NCI-H2227 treated with DMSO at 0.1 percent for 48 hours (cell line): ENCODE measurements around the gene SHD.
A peak's percentile ranks its signal among the peaks of the same experiment; 100 is the strongest.

ENCODE experiments used
- DNase-seq: peaks from one replicate; lab custom pipeline; 2025; lab: John Stamatoyannopoulos, UW

Gene SHD

DNA sequence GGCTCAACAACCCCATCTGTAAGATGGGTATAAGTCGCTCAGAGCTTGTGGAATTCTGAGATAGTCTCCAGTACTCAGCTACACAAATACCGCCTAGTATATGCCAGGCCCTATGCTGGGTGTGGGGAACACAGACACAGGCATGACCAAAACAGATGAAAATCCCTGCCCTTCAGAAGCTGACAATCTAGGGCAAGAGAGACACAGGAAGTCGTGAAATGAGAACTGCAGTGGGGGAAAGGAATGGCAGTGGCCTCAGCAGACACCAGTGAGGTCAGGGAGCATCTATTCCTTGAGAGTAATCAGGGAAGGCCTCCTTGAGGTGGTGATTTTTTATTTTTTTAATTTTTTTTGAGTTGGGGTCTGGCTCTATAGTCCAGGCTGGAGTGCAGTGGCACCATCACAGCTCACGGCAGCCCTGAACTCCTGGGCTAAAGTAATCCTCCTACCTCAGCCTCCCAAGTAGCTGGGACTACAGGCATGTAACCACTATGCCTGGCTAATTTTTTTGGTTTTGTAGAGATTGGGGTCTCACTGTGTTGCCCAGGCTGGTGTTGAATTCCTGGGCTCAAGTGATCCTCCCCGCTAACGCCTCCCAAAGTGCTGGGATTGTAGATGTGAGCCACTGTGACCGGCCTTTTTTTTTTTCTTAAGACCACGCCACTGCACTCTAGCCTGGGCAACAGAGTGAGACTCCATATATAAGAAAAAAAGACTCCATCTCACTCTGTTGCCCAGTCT, 19.9 kb downstream of the SHD start:
- DNase-seq = no peak

DNA sequence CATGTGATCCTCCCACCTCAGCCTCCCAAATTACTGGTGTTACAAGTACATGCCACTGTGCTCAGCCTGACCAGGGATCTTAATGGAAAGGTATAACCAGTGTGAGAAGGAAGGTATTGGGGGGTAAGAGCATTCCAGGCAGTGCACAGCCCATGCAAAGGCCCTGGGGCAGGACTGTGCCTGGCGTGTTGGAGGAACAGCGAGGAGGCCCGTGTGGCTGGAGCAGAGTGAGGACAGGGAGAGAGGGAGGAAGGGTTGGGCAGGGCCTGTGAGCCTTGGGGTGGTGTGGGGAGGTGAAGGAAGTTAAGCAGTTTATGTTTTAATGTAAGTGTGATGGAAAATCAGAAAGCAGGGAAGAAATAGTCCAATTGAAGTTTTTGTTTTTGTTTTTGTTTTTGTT, 21.5 kb downstream of the SHD start:
- DNase-seq = no peak

DNA sequence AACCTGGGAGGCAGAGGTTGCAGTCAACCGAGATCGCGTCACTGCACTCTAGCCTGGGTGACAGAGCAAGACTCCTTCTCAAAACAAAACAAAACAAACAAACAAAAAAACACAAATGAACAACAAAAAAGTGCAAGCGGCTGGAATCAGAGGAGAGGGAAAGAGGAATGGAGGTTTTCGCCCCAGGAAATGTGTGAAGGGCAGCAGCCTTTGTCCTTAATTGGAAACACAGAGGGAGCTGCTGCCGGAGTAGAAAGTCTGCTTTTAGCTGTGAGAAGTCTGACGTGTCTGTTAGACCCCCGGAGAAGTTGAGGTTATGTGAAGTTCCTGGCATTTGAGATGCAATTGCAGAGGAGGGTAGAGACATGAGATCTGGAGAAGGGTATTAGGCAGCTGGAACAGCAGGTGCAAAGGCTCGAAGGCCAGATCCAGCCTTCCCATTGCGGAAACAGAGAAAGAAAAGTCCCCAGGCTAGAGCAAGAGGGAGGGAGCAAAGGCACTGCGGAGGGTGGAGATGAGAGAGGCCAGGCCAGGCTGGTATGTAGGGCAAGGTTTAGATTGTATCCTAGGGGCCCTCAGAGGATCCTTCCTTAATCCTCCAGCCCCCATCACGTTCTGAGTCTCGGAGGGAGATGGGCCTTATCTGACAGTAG, 22.6 kb downstream of the SHD start:
- DNase-seq = no peak

DNA sequence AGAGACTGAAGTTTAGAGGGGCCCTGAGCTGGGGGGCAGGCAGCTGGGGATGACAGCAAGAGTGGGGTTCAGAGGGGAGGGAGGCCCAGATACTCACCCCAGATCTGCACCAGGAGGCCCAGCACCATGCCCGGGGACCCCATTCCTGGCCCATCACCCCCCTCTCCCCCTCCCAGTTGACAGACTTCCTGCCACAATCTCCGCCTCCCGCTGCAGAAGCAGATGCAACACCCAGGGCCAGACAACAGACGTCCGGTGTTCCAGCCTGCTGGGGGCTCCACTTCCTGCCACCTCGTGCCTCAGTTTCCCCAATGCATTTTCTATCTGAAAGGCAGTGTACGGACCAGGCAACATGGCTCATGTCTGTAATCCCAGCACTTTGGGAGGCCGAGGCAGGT, 23.2 kb downstream of the SHD start, which contains the start of gene TMIGD2:
TSS of gene TMIGD2 (minus strand) at position 147 of the 398 bp plus-strand sequence. CDS start at position 143, 4 bp downstream.
- DNase-seq = no peak

DNA sequence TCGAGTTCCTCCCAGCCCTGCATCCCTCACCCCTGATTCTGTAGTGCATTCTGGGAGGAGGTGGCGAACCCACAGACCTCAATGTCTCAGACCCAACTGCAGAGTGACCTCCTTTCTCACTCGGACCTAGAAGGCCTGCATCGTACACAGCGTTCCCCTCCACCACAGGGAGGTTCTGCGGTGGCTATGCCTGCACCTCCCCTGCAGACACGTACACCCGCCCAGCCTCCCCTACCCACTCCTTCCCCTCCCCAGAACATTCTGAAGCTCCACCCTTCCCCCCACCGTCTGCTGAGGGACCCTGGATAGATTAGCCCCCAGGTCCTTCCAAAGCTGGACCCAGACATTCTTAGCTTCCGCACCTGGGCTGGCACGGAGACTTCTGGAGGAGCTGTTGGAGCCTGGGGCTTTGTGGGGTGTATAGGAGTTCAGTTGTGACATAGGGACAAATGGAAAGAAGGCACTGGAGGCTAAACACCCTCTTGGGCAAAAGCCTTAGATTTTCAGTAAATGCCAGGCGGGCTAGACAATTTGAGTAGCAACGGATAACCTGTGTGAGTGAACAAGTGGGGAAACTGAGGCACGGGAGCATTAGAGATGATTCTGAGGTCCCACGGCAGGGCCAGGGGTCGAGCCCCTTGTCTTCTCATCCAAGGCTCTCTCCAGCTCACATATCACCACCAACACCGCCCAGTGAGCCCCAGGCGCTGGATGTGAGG, 24.9 kb downstream of the SHD start:
- no peak for DNase-seq

DNA sequence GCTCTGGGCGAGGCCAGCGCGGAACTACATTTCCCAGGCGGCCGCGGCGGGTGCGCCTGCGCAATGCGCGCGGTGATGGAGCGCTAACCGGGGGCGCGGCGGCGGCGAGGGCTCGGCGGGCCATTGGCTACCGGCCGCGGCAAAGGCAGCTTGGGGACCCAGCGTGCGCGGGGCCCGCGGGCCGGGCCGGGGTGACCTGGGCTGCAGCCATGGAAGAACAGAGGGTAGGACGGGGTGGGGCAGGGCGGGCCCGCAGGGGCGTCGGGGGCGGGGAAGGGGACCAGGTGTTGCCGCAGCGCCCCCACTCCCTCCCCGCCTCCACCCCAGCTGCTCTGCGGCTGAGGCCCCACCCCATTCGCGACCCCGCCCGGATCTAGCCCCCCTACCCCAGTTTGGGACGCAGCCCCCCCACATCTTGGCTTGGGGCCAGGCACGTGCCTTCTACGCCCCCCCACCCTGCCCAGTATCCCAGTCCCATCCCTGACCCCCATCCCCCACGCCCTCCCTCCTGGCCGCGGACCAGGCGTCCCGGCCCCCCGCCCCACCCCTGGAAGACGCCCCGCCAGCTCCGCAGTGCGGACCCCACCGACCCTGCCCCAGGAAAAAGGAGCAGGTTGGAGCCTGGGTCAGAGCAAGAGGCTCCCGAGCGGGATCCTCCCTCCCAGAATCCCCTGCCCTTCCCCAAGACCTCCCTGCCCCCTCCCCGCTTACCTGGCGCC, 25.6 kb downstream of the SHD start, which contains the start of gene FSD1:
TSS of gene FSD1 (plus strand) at position 61 of the 719 bp plus-strand sequence. CDS start at position 210, 149 bp downstream.
- DNase-seq = peak; percentile 39

DNA sequence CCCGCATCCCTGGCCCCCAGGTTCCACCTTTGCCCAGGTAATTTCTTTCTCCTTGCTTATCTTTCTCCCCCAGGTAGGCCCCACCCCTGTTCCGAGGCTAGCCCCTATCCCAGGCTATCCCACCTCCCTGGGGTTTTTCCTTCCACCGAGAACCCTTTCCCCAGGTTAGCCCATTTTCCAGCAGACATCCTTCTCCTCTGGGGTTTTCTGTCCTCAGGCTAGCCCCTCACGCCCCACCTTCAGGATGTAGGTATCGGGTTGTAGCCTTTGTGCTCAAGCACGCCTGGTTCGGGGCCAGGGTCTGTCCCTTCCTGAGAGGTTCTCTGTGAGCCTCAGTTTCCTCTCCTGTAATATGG, 26.2 kb downstream of the SHD start:
- DNase-seq = no peak

DNA sequence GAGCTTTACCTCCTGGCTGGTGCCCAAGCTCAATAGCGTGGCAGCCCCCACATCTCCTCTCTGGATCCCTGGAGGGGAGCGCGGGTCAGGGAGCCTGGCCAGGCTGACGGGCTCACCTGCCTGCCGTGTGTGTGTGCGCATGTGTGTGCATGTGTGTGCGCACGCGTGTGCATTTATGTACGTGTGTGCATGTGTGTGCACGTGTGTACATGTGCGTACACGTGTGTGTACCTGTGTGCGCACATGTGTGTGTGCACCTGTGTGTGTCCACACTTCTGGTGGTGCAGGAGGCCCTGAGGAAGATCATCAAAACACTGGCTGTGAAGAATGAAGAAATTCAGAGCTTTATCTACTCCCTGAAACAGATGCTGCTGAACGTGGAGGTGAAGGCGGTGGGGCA, 26.6 kb downstream of the SHD start:
- DNase-seq = no peak

DNA sequence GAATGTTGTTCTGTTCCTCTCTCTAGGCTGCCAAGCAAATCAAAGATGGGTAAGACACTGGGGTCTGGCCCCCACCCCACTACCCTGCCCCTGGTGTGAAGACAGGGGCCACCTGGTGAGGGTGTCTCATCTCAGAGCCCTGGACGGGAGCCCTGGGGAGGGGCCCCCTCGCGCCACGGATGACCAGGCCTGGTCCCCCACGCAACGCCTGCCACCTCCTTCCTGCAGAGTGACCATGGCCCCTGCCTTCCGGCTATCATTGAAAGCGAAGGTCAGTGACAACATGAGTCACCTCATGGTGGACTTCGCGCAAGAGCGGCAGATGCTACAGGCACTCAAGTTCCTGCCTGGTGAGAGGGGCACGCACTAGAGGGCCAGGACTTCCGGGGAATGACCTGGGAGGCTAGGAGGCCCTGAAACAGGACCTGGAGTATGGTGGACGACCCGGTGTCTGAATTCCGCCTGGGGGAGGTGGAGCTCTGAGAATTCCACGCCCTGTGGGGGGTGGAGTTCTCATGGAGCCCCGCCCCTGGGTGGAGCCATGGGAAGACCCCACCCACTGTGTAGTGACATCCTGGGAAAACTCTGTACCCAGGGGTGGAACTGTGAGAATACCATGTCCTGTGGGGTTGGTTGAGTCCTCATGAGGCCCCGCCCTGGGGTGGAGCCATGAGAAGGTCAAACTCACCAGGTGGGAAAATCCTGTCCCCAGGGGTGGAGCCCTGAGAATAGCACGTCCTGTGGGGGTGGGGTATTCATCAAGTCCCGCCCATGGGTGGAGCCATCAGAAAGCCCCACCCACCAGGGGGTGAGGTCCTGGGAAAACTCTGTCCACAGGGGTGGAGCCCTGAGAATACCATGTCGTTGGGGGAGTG, 31.4 kb downstream of the SHD start:
- no peak for DNase-seq

DNA sequence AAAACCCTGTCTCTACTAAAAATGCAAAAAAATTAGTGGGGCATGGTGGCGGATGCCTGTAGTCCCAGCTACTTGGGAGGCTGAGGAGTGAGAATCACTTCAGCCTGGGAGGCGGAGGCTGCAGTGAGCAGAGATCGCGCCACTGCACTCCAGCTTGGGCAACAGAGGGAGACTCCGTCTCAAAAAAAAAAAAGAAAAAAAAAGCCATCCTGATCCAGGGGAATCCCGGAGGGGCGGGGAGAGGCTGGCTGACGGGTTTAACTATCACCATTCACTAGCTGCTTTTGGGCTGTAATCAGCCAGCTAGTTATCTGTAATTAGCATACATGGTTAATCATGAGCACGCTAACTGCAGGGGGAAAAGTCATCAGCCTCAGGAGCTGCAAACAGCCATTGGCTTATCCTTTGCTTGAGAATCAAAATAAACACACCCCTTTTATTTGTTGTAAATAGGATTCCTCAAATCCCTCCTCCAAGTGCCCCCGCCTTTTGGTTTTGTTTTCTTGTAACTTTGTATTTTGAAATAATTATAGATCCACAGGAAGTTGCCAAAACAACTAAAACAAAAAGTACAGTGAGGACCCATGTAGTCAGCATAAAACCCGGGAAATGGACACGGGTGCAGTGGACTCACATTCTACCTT, 34.9 kb downstream of the SHD start:
- DNase-seq = no peak

DNA sequence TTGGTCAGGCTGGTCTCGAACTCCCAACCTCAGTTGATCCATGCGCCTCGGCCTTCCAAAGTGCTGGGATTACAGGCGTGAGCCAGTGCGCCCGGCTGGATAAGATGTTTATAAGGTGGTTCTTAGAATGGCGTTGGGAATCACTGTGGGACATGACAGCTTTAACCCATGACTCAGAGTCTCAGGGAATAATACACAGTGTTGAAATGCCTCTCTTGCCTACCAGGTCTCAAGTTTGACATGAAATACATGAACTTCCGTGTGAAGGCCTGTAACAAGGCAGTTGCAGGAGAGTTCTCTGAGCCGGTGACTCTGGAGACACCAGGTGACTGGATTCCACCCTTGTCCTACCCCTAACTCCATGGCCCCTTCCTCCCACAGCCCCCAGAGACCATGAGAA, 37.9 kb downstream of the SHD start:
- DNase-seq = no peak

DNA sequence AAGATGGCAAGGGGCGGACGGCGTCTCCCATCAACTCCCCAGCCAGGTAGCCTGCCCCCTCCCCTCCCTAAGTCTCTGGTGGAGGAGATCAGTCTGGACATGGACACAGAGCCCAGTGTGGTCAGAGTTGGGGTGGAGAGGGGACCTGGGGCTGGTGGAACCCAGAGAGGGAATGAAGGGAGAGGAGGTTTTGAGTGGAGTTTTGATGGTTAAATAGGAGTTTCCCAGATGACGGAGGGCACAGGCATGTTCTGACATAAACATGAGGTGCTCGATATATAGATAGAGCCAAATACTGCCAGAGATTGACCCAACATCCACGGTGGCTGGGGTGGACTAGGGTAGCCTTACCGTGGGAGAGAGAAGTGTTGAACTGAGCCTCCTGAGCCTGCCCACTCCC, 39.4 kb downstream of the SHD start:
- DNase-seq = no peak

DNA sequence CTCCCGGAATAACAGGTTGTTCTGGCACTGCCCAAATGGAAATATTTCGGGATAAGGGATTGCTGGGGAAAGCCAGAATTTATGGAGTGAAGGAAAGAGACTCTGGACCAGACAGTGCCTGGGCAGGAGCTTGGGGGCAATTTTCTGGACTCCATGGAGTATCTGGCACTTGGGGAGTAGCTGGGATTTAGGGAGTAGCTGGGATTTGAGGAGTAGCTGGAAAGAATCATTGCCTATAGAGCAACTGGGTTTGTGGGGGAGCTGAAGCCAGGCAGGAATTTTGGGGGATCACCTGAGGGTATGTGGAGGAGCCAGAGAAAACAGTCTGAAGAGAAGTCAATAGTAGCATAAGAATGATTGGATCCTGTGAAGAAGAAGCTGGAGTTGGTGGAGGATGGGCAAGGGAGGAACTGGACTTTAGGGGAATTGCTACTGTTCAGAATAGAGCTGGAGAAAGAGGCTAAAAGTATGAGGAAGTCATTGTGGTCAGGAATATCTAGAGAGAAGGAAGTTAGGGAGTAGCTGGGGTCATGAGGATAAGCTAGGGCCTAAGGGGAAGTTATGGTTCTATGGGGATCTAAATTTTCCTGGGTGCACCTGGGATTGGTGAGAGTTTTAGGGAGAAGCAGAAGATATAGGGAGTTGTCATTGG, 40.1 kb downstream of the SHD start:
- no peak for DNase-seq

DNA sequence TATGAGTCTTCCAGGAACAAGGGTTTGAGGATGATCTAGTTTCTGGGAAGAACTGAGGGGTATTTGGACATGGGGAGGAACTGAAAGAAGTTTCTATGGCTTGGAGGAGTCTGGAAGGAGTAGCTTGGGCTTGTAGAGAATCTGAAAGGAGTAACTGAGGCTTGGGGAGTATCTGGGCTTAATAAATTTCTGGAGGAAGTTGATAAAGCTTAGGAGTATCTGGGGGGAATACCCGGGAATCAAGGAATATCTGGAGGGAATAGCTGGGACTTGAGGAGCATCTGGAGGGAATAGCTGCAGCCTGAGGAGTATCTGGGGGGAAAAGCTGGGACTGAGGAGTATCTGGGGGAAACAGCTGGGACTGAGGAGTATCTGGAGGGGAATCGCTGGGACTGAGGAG, 41.4 kb downstream of the SHD start:
- no peak for DNase-seq

DNA sequence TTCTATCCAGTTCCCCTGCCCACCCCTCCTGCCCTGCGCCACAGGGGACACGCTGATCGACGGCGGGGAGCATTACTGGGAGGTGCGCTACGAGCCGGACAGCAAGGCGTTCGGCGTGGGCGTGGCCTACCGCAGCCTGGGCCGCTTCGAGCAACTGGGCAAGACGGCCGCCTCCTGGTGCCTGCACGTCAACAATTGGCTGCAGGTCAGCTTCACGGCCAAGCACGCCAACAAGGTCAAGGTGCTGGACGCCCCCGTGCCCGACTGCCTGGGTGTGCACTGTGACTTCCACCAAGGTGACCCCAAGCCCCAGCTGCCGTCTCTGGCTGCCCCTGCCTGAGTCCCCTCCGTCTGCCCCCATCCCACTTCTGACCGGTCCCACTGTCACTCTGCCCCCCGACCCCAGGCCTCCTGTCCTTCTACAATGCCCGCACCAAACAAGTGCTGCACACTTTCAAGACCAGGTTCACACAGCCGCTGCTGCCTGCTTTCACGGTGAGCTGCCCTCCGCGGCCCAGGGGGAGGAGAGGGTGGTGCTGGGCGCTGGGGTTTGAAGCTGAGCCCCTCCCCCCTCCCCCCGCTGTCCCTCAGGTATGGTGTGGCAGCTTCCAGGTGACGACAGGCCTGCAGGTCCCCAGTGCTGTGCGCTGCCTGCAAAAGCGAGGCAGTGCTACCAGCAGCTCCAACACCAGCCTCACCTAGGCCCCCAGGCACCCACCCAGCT, 44.0 kb downstream of the SHD start:
- no peak for DNase-seq

DNA sequence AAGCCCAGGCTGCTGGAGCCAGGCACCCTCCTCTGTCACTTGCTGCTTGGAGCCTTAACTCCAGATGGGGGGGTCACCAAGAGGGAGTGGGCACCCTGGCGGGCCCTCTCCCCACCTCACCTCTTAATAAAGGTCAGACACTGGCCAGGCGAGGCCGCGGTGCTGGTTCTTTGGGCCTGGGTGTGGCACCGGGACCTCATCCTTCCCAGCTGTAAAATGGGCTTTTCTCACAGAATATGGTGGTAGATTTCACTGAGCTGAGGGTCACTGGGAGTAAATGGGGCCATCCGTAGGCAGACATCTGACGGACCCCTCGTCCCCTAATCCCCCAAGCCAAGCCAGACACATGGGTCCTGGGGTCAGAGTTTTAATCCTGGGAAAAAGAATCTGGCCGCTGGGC, 44.6 kb downstream of the SHD start:
- DNase-seq = no peak

DNA sequence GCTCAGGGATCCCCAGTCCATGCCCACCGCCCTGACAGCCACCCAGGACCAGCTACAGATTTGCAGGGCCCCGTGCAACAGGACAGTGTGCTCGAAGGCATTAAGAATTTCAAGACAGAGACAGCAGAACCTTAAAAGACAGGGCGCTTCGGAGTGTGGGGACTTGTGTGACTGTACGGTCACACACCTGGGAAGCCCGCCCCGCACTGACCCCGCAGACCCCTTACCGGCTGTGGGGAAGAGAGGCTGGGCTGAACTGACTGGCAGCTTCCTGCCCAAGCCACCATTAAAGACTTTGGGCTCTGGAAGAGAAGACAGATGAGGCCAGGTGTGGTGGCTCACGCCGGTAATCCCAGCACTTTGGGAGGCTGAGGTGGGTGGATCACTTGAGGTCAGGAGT, 45.2 kb downstream of the SHD start:
- DNase-seq = no peak

DNA sequence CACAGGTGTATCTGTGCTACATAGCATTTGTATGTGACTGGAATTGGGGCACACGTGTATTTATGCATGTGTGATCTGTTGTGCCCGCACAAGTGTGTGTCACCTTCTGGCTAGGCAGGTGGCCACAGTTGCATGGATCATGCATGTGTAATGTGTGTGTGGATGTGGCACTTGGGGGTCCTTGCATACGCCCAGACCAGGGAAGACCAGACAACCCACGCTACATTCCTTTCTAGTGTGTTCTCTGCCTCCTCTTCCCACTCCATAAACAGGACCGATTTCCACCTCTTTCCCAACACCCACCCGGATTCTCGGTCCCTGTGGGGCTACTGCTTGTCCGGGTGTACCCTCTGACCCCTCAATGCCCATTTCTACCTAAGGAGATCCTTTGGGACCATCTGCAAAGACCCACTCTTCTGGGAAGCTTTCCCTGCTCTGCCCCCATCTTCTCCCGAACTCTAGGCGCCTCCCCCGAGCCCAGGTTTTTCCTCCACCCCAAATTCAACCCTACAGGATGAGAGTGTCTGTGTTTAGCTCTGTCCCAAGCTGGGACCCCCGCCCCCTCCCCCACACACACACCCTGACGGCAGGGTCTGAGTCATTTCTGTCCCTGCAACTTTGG, 47.3 kb downstream of the SHD start:
- no peak for DNase-seq

DNA sequence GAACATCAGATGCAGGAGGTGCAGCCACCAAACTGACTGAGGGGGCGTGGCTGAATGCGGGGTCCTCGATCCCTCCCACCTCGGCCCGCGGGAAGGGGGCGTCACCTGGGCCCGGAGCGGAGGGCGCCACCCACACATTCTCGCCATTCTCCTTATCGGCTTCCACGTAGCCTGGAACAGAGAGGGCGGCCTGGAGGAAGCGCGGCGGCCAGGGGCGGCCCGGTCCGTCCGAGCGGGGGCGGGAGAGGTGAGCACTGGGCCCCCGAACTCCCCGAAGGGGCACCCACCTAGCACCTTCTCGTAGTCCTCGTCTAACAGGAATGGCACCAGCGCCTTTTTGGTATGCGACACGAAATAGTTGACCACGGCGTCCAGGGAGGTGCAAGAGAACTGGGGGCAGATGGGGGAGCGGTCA, 47.8 kb downstream of the SHD start:
- DNase-seq = no peak
